ENCODE data around the gene RNF11. TPM values are rescaled to one million over a fixed set of nuclear protein-coding genes. Genes with fewer than 3 reads are reported as not detected.

Gene RNF11
- polyA plus RNA-seq, 1 donor from 2014 or later = 210 TPM

DNA sequence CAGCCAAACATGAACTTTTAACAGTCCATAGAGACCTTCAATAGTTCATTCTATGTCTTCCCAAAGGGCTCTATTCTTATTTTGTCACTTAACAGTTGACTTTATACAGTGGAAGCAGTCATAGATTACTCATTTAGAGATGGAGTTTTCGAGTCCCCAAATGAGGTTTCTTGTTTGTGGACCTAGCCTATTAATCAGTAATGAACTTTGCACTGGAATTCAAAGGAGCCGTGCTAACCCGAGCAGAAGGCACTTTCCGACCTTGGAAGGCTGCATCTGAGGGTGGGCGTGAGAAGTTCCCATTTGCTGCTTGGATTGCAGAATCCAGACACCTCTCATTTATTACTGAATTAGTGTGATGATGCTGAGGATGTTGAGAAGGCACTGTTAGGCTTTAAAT, 47.9 kb downstream of the RNF11 start:
- Histone ChIP-seq H3K4me3 (ENCODE audit: low read length) (no peak overlapping the region), H3K36me3 (ENCODE audit: insufficient read depth, low read length) (no peaks in the 10 kb centered on the region), H3K27me3 (ENCODE audit: insufficient read depth, low read depth, low read length) (no peaks in the 10 kb centered on the region), H3K27ac (ENCODE audit: low read length) (no peak overlapping the region), H3K9me3 (ENCODE audit: low read length) (no peaks in the 10 kb centered on the region), H3K4me2 (ENCODE audit: low read length) (no peak overlapping the region), H3K9me2 (ENCODE audit: insufficient read depth, low read length) (no peaks in the 10 kb centered on the region), H2AFZ (ENCODE audit: low read depth, low read length) (no peak overlapping the region), H3K9ac (ENCODE audit: low read length) (no peak overlapping the region), H3F3A (ENCODE audit: insufficient read depth, low read length, poor library complexity, severe bottlenecking) (no peaks in the 10 kb centered on the region), H4K20me1 (ENCODE audit: insufficient read depth) (no peaks in the 10 kb centered on the region), H3K79me2 (replicated peaks; ENCODE audit: insufficient read depth, low read length) (no peaks in the 10 kb centered on the region)
- TF ChIP-seq MXI1 (conservative IDR thresholded peaks at IDR 0.05; ENCODE audit: poor library complexity, severe bottlenecking) = no peak
- TF ChIP-seq POLR2AphosphoS5 (IDR thresholded peaks at IDR 0.05) = no peak
- TF ChIP-seq RAD21 (conservative IDR thresholded peaks at IDR 0.05) = no peak
- TF ChIP-seq SMC3 (conservative IDR thresholded peaks at IDR 0.05; ENCODE audit: poor library complexity) = no peak
- no peak for TF ChIP-seq EP300 (conservative IDR thresholded peaks at IDR 0.05; ENCODE audit: poor library complexity, severe bottlenecking)
- TF ChIP-seq EZH2 (IDR thresholded peaks at IDR 0.05; ENCODE audit: borderline replicate concordance, insufficient read depth, low read length, poor library complexity, severe bottlenecking) = no peak
- TF ChIP-seq, protein P1, sequence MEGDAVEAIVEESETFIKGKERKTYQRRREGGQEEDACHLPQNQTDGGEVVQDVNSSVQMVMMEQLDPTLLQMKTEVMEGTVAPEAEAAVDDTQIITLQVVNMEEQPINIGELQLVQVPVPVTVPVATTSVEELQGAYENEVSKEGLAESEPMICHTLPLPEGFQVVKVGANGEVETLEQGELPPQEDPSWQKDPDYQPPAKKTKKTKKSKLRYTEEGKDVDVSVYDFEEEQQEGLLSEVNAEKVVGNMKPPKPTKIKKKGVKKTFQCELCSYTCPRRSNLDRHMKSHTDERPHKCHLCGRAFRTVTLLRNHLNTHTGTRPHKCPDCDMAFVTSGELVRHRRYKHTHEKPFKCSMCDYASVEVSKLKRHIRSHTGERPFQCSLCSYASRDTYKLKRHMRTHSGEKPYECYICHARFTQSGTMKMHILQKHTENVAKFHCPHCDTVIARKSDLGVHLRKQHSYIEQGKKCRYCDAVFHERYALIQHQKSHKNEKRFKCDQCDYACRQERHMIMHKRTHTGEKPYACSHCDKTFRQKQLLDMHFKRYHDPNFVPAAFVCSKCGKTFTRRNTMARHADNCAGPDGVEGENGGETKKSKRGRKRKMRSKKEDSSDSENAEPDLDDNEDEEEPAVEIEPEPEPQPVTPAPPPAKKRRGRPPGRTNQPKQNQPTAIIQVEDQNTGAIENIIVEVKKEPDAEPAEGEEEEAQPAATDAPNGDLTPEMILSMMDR (IDR thresholded peaks at IDR 0.05; ENCODE audit: poor library complexity, severe bottlenecking) = no peak
- no peak for TF ChIP-seq TAF1 (IDR thresholded peaks at IDR 0.05; ENCODE audit: low read depth)
- TF ChIP-seq, protein P2, sequence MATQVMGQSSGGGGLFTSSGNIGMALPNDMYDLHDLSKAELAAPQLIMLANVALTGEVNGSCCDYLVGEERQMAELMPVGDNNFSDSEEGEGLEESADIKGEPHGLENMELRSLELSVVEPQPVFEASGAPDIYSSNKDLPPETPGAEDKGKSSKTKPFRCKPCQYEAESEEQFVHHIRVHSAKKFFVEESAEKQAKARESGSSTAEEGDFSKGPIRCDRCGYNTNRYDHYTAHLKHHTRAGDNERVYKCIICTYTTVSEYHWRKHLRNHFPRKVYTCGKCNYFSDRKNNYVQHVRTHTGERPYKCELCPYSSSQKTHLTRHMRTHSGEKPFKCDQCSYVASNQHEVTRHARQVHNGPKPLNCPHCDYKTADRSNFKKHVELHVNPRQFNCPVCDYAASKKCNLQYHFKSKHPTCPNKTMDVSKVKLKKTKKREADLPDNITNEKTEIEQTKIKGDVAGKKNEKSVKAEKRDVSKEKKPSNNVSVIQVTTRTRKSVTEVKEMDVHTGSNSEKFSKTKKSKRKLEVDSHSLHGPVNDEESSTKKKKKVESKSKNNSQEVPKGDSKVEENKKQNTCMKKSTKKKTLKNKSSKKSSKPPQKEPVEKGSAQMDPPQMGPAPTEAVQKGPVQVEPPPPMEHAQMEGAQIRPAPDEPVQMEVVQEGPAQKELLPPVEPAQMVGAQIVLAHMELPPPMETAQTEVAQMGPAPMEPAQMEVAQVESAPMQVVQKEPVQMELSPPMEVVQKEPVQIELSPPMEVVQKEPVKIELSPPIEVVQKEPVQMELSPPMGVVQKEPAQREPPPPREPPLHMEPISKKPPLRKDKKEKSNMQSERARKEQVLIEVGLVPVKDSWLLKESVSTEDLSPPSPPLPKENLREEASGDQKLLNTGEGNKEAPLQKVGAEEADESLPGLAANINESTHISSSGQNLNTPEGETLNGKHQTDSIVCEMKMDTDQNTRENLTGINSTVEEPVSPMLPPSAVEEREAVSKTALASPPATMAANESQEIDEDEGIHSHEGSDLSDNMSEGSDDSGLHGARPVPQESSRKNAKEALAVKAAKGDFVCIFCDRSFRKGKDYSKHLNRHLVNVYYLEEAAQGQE (IDR thresholded peaks at IDR 0.05; ENCODE audit: borderline replicate concordance) = no peak

DNA sequence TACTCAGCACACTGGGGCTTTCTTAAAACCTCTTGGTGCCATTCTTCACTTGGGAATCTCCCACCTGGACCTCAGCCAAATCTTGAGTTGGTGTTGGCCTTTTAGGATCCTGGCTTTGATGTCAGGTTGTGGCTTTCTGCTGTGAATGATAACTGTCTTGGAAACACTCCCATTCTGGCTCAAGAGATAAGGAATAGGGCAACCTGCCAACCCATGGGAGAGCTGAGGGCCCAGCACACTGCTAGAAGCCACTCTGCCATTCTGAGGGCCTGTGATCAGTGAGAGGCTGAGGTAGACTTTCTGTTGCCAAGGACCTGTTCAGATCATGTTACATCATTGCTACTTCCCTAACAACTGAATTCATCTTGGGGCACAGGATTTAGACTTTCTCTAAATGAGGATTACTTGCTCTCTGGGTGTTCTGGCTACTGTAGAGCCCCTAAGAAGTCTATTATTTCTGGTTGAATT, 48.4 kb downstream of the RNF11 start:
- no peak overlapping the region for H3K9ac ChIP-seq (ENCODE audit: low read length)
- H3F3A ChIP-seq (ENCODE audit: insufficient read depth, low read length, poor library complexity, severe bottlenecking) = no peaks in the 10 kb centered on the region
- no peaks in the 10 kb centered on the region for H3K36me3 ChIP-seq (ENCODE audit: insufficient read depth, low read length)
- no peak overlapping the region for H3K27ac ChIP-seq (ENCODE audit: low read length)
- H3K27me3 ChIP-seq (ENCODE audit: insufficient read depth, low read depth, low read length) = no peaks in the 10 kb centered on the region
- H3K4me2 ChIP-seq (ENCODE audit: low read length) = no peak overlapping the region
- no peaks in the 10 kb centered on the region for H3K9me3 ChIP-seq (ENCODE audit: low read length)
- no peak overlapping the region for H3K4me3 ChIP-seq (ENCODE audit: low read length)
- TF ChIP-seq EP300 (conservative IDR thresholded peaks at IDR 0.05; ENCODE audit: poor library complexity, severe bottlenecking) (no peak), RAD21 (conservative IDR thresholded peaks at IDR 0.05) (no peak), POLR2AphosphoS5 (IDR thresholded peaks at IDR 0.05) (no peak), EZH2 (IDR thresholded peaks at IDR 0.05; ENCODE audit: borderline replicate concordance, insufficient read depth, low read length, poor library complexity, severe bottlenecking) (no peak), MXI1 (conservative IDR thresholded peaks at IDR 0.05; ENCODE audit: poor library complexity, severe bottlenecking) (no peak), TAF1 (IDR thresholded peaks at IDR 0.05; ENCODE audit: low read depth) (no peak), SMC3 (conservative IDR thresholded peaks at IDR 0.05; ENCODE audit: poor library complexity) (no peak)
- TF ChIP-seq, protein P2 (IDR thresholded peaks at IDR 0.05; ENCODE audit: borderline replicate concordance) = no peak
- TF ChIP-seq, protein P1 (IDR thresholded peaks at IDR 0.05; ENCODE audit: poor library complexity, severe bottlenecking) = no peak
- H2AFZ ChIP-seq (ENCODE audit: low read depth, low read length) = no peak overlapping the region
- no peaks in the 10 kb centered on the region for H3K9me2 ChIP-seq (ENCODE audit: insufficient read depth, low read length)
- no peaks in the 10 kb centered on the region for H3K79me2 ChIP-seq (replicated peaks; ENCODE audit: insufficient read depth, low read length)
- no peaks in the 10 kb centered on the region for H4K20me1 ChIP-seq (ENCODE audit: insufficient read depth)
